Right lobe of liver (tissue), 6 donors: ENCODE measurements around the gene ARFGEF3. TPM values are rescaled to one million over a fixed set of nuclear protein-coding genes. Genes with fewer than 3 reads are reported as not detected.

Experiments
- ATAC-seq, 4 donors: fragments of 200-7000 bp; cut with Tn5 transposase; one replicate each; pipeline ENCODE4 v1.9.1; 2020; ENCODE audit warnings: mild to moderate bottlenecking in 4 of 4, moderate library complexity in 4 of 4
- DNase-seq, 3 donors: peaks; one replicate each; pipeline ENCODE4 v3.0.0-alpha.2; 2020
- H3K27ac ChIP-seq, 3 donors: fragments of 200-600 bp; one replicate each; pipeline ENCODE4 v1.8.0; 2022
- H3K27me3 ChIP-seq, 2 donors: fragments of 200-600 bp; one replicate each; pipeline ENCODE4 v1.8.0; 2022
- H3K36me3 ChIP-seq, 4 donors: fragments of 200-600 bp; sonication (generic) in 1 of 4; one replicate each; pipeline versions ENCODE4 v1.5.1 to v1.8.0; 2017 to 2022; ENCODE audit warnings: control low read depth in 1 of 4
- H3K4me1 ChIP-seq, 4 donors: fragments of 200-600 bp; sonication (generic) in 1 of 4; one replicate each; pipeline versions ENCODE4 v1.5.1 to v1.8.0; 2017 to 2022; ENCODE audit warnings: control low read depth in 1 of 4
- H3K4me3 ChIP-seq, 3 donors: fragments of 200-600 bp; one replicate each; pipeline ENCODE4 v1.8.0; 2022
- H3K9me3 ChIP-seq, 4 donors: fragments of 200-600 bp; sonication (generic) in 1 of 4; one replicate each; pipeline versions ENCODE4 v1.5.1 to v1.8.0; 2017 to 2022; ENCODE audit warnings: control low read depth in 1 of 4
- POLR2A ChIP-seq: fragments of 450-650 bp; IDR thresholded peaks from one replicate; pipeline ENCODE4 v1.6.1; 2017; ENCODE audit warnings: antibody characterized with exemption, mild to moderate bottlenecking
- WGBS: methylation state at CpG from one replicate; pipeline ENCODE4 v1.1.6; 2018; ENCODE audit warnings: low coverage, low lambda C conversion rate; ENCODE audit not compliant: insufficient coverage; ENCODE audit errors: missing lambda C conversion rate; 5-methylcytosine and 5-hydroxymethylcytosine counted together
- intact Hi-C, 2 donors: fragments of 100-400 bp; cut with DNase I; formaldehyde crosslinking; loops; one replicate each; pipeline versions ENCODE4 v1.11.2 to v1.14.1; 2022
- total RNA-seq, 6 experiments: library from RNA; depleted of rRNA in 2 of 6; stranded (reverse); fragments of >200 nt in 2 of 6; fragmentation: NEBNext Ultra II Directional in 3 of 6; extraction: Animal tissue kit (Norgen Biotek cat#: 25700) in 3 of 6; gene quantifications; one replicate each; pipeline versions ENCODE4 v1.1.0 to v1.2.4, GENCODE V29; 2016 to 2023
- TF ChIP-seq, protein P1 (sequence below), 4 donors: fragments of 200-600 bp in 3 of 4; fragments of 450-650 bp in 1 of 4; IDR thresholded peaks; one replicate each; pipeline versions ENCODE4 v1.5.1 to v1.8.0; 2016 to 2022; ENCODE audit warnings: antibody characterized with exemption in 4 of 4, mild to moderate bottlenecking in 2 of 4
- donor health status: DM: no; HTN: yes; CAD: no.
- donor health status: DM: no; HTN: no; CAD: no.
- donor health status: DM: no; HTN: no; CAD: no.
- donor health status: DM: no; HTN: yes; CAD: no.
- donor health status: DM: no; HTN: yes; CAD: no.

ARFGEF3 gene
- total RNA-seq, 6 experiments from 2014 or later, result 0.07 to 2.0 (median 0.24) TPM

DNA sequence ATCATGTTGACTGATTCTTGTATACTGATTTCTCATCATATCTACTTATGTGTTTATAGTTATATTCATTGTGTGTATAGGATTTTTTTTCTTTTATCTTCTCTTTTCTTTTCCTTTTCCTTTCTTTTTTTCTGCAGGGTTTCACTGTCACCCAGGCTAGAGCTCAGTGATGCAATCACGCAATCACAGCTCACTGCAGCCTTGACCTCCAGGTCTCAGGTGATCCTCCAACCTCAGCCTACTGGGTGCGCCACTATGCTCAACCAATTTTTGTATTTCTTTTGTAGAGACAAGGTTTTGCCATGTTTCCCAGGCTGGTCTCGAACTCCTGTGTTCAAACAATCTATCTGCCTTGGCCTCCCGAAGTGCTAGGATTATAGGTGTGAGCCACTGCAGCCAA is 58.2 kb downstream of the ARFGEF3 start:
- WGBS, result 76% methylated on average over 4 of the region's 4 CpGs
- H3K27ac ChIP-seq, result no peak overlapping the region
- intact Hi-C loops, result no loop called here

DNA sequence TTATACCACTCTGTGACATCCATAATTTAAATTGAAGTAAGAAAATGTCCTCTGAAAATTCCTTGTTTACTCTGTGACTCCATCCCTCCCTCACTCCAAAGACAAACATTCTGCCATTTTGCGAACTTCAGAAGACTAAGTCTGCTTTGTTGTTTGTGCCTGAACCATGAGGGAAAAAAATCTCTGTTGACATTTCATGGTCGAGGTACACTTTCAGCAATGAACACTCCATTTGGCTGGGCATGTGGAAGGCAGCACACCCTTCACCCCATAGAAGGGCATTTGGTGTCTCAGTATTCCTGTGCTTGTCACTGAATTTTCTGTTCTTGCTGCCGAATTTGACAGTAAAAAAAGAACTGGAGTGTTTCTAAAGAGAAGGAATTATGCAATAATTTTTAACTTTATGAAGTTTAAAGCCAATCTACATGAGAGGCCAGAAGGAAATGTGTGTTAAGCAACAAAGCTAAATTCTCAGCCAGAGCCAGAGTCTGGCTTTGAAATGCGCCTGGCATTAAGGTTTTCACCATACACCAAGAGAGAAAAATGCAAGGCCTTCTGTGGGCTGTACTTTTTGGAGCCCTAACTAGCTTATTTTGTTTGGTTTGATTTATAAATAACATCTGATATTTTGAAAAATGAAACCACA is 61.3 kb downstream of the ARFGEF3 start:
- no peak overlapping the region for H3K27ac ChIP-seq
- no peaks in the 10 kb centered on the region for H3K9me3 ChIP-seq
- H3K36me3 ChIP-seq, result no peaks in the 10 kb centered on the region
- no peak for DNase-seq
- intact Hi-C loops, result no loop called here
- 57% methylated on average over 4 of the region's 4 CpGs for WGBS
- peaks cover 0 to 5% (median 0%) of the 10 kb centered on the region in 4 donors for H3K4me1 ChIP-seq
- no peaks in the 10 kb centered on the region for H3K27me3 ChIP-seq
- no peak overlapping the region for H3K4me3 ChIP-seq
- TF ChIP-seq, protein P1, sequence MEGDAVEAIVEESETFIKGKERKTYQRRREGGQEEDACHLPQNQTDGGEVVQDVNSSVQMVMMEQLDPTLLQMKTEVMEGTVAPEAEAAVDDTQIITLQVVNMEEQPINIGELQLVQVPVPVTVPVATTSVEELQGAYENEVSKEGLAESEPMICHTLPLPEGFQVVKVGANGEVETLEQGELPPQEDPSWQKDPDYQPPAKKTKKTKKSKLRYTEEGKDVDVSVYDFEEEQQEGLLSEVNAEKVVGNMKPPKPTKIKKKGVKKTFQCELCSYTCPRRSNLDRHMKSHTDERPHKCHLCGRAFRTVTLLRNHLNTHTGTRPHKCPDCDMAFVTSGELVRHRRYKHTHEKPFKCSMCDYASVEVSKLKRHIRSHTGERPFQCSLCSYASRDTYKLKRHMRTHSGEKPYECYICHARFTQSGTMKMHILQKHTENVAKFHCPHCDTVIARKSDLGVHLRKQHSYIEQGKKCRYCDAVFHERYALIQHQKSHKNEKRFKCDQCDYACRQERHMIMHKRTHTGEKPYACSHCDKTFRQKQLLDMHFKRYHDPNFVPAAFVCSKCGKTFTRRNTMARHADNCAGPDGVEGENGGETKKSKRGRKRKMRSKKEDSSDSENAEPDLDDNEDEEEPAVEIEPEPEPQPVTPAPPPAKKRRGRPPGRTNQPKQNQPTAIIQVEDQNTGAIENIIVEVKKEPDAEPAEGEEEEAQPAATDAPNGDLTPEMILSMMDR (IDR thresholded peaks at IDR 0.05), result no peak
- no peak for TF ChIP-seq POLR2A
- ATAC-seq, result no peak

More for the DNA sequence above, 58.2 kb downstream of the ARFGEF3 start:
- H3K9me3 ChIP-seq, result no peaks in the 10 kb centered on the region
- TF ChIP-seq POLR2A, result no peak
- TF ChIP-seq, protein P1 (IDR thresholded peaks at IDR 0.05), result no peak
- H3K27me3 ChIP-seq, result no peaks in the 10 kb centered on the region
- no peak overlapping the region for H3K4me3 ChIP-seq
- DNase-seq (no peak), ATAC-seq (no peak)
- H3K4me1 ChIP-seq, result no peaks in the 10 kb centered on the region
- H3K36me3 ChIP-seq, result no peaks in the 10 kb centered on the region

DNA sequence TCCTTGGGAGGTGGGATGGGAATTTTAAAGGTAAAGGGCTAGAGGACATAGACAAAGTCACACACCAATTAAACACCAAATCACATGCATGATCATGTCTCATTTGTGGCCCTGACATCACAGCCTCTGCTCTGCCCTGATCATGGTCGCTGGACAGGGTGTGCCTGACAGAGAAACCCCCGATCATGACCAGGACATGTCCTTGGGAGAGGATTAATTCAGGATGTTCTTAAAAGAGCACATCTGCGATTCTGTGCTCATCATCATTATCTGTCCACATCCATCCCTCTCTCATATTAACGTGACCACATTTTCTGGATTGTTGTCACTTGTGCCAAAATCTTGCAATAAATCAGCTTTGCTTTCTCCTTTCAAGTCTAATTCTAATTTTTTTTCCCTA is 64.2 kb downstream of the ARFGEF3 start:
- no peak overlapping the region for H3K4me3 ChIP-seq
- H3K27ac ChIP-seq, result no peak overlapping the region
- H3K9me3 ChIP-seq, result no peaks in the 10 kb centered on the region
- no peak for ATAC-seq
- WGBS, result 76% methylated on average over 3 of the region's 4 CpGs
- peaks cover 0 to 5% (median 0%) of the 10 kb centered on the region in 4 donors for H3K4me1 ChIP-seq
- no peaks in the 10 kb centered on the region for H3K27me3 ChIP-seq
- TF ChIP-seq, protein P1 (IDR thresholded peaks at IDR 0.05), result no peak
- TF ChIP-seq POLR2A, result no peak
- H3K36me3 ChIP-seq, result no peaks in the 10 kb centered on the region
- no peak for DNase-seq
- intact Hi-C loops, result no loop called here

DNA sequence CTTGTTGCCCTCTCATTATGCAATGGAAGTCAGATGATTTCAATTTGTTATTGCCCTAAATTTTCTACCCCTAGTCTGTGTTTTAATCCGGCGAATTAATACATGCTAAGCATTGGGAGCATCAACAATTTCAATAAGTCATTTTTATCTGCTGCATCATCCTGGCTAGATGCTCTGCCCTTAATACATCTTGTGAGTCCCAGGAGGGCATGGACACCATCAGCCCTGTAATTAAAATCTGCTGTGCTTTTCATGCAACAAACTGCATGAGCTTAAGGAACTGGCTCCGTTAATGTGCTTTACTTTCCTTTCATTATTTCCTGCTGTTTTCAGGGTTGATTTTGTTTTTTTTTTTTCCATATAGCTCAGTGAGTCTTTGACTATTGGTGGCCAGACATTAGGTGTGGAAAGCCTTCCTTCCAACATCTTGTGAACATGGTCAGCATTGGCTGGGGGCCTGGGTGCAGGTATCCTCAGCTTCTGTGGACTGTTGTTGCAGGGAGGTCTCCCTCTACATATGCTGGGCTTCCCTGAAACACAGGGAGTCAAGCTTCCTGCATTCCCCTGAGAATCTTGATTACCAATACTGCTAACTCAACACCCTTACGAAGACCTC is 65.1 kb downstream of the ARFGEF3 start:
- no peak for DNase-seq
- Histone ChIP-seq H3K4me3 (no peak overlapping the region), H3K27me3 (no peaks in the 10 kb centered on the region), H3K9me3 (no peaks in the 10 kb centered on the region), H3K27ac (no peak overlapping the region), H3K36me3 (no peaks in the 10 kb centered on the region), H3K4me1 (peaks cover 0 to 5% (median 0%) of the 10 kb centered on the region in 4 donors)
- WGBS, result 85% methylated on average over 4 of the region's 4 CpGs
- intact Hi-C loops, result no loop called here
- ATAC-seq, result no peak
- TF ChIP-seq, protein P1 (IDR thresholded peaks at IDR 0.05), result no peak
- no peak for TF ChIP-seq POLR2A
